IMR-90 (cell line): Measurements from ENCODE around the gene PSPN. TPM values are rescaled to one million over a fixed set of nuclear protein-coding genes. Genes with fewer than 3 reads are reported as not detected.

ENCODE experiments used
- ATAC-seq: fragments of 200-7000 bp; cut with Tn5 transposase; 2 replicates; pipeline ENCODE4 v1.9.1; 2020; ENCODE audit warnings: low read depth, mild to moderate bottlenecking, moderate library complexity
- BruUV-seq: library from RNA; stranded (reverse); fragments of 400-500 nt; replicated peaks from 2 replicates; lab custom pipeline; 2021; lab: Mats Ljungman, UMichigan
- CTCF ChIA-PET: fragments of 300-600 bp; formaldehyde crosslinking; extraction: SDS; loops from one replicate; lab custom pipeline; 2021; ENCODE audit warnings: antibody characterized with exemption; lab: Yijun Ruan, JAX
- POLR2A ChIA-PET: fragments of 300-600 bp; sonication (Branson Sonifier 250); formaldehyde crosslinking; loops from one replicate; lab custom pipeline; 2022; ENCODE audit warnings: antibody characterized with exemption; ENCODE audit not compliant: unreplicated experiment; lab: Charles Lee
- DNase-seq: peaks from one replicate; pipeline ENCODE4 v3.0.0; 2013
- H2AFZ ChIP-seq: replicated peaks from 2 replicates; pipeline ENCODE3; 2013; ENCODE audit warnings: low read length, mild to moderate bottlenecking; ENCODE audit not compliant: poor library complexity
- H2AK5ac ChIP-seq: 2 replicates; pipeline ENCODE4 v1.6.1; 2013; ENCODE audit warnings: low read depth, low read length, inconsistent platforms
- H2AK9ac ChIP-seq: replicated peaks from 2 replicates; pipeline ENCODE3; 2013; ENCODE audit warnings: mild to moderate bottlenecking, low read depth, low read length, moderate library complexity; ENCODE audit not compliant: poor library complexity
- H2BK120ac ChIP-seq: 2 replicates; pipeline ENCODE4 v1.6.1; 2013; ENCODE audit warnings: low read depth, low read length, inconsistent platforms
- H2BK15ac ChIP-seq: 3 replicates; pipeline ENCODE4 v1.6.1; 2013; ENCODE audit warnings: low read depth, low read length, inconsistent platforms
- H2BK20ac ChIP-seq: 2 replicates; pipeline ENCODE4 v1.6.1; 2013; ENCODE audit warnings: low read depth, mild to moderate bottlenecking, inconsistent platforms, low read length, moderate library complexity
- H2BK5ac ChIP-seq: 2 replicates; pipeline ENCODE4 v1.6.1; 2013; ENCODE audit warnings: mild to moderate bottlenecking, low read depth, low read length, inconsistent platforms; ENCODE audit not compliant: poor library complexity, severe bottlenecking
- H3K14ac ChIP-seq: replicated peaks from 2 replicates; pipeline ENCODE4 v1.6.1; 2013; ENCODE audit warnings: low read depth, low read length, inconsistent platforms
- H3K18ac ChIP-seq: 2 replicates; pipeline ENCODE4 v1.6.1; 2013; ENCODE audit warnings: low read depth, low read length, control low read depth
- H3K23ac ChIP-seq: 2 replicates; pipeline ENCODE4 v1.6.1; 2013; ENCODE audit warnings: low read depth, low read length, inconsistent platforms
- H3K27ac ChIP-seq: 2 replicates; pipeline ENCODE4 v1.5.1; 2013; ENCODE audit warnings: mild to moderate bottlenecking, control low read depth, low read length; ENCODE audit not compliant: insufficient read depth
- H3K27me3 ChIP-seq: 2 replicates; pipeline ENCODE4 v1.6.1; 2013; ENCODE audit warnings: low read length; ENCODE audit not compliant: control insufficient read depth, insufficient read depth
- H3K36me3 ChIP-seq: 2 replicates; pipeline ENCODE4 v1.6.1; 2013; ENCODE audit warnings: low read length, mixed read lengths; ENCODE audit not compliant: control insufficient read depth, insufficient read depth
- H3K4ac ChIP-seq: 2 replicates; pipeline ENCODE4 v1.6.1; 2013; ENCODE audit warnings: low read depth, low read length, inconsistent platforms
- H3K4me1 ChIP-seq: 2 replicates; pipeline ENCODE4 v1.6.1; 2013; ENCODE audit warnings: low read length, mixed read lengths; ENCODE audit not compliant: control insufficient read depth, insufficient read depth
- H3K4me2 ChIP-seq: 2 replicates; pipeline ENCODE4 v1.6.1; 2013; ENCODE audit warnings: low read depth, mild to moderate bottlenecking, control low read depth, low read length, moderate library complexity
- H3K4me3 ChIP-seq: 2 replicates; pipeline ENCODE4 v1.5.1; 2013; ENCODE audit warnings: low read depth, mild to moderate bottlenecking, control low read depth, low read length, moderate library complexity; ENCODE audit not compliant: insufficient read depth
- H3K56ac ChIP-seq: 2 replicates; pipeline ENCODE4 v1.6.1; 2013; ENCODE audit warnings: low read length, inconsistent platforms; ENCODE audit not compliant: insufficient read depth; ENCODE audit errors: extremely low read depth
- H3K79me1 ChIP-seq, 2 experiments: 2 replicates each; pipeline ENCODE4 v1.6.1; 2013; ENCODE audit warnings: low read length in 2 of 2, inconsistent platforms in 1 of 2, low read depth in 1 of 2
- H3K9ac ChIP-seq: 2 replicates; pipeline ENCODE4 v1.6.1; 2013; ENCODE audit warnings: low read depth, low read length, control low read depth
- H3K9me1 ChIP-seq: 2 replicates; pipeline ENCODE4 v1.6.1; 2013; ENCODE audit warnings: low read length, inconsistent platforms; ENCODE audit not compliant: insufficient read depth
- H3K9me3 ChIP-seq: 2 replicates; pipeline ENCODE4 v1.6.1; 2013; ENCODE audit warnings: low read length; ENCODE audit not compliant: control insufficient read depth, insufficient read depth
- H4K20me1 ChIP-seq: 2 replicates; pipeline ENCODE4 v1.6.1; 2013; ENCODE audit warnings: low read length, inconsistent platforms; ENCODE audit not compliant: insufficient read depth
- H4K5ac ChIP-seq: 2 replicates; pipeline ENCODE4 v1.6.1; 2013; ENCODE audit warnings: mild to moderate bottlenecking, low read depth, low read length, control low read depth
- H4K8ac ChIP-seq, 2 experiments: 2 replicates each; pipeline ENCODE4 v1.6.1; 2013; ENCODE audit warnings: low read depth in 2 of 2, low read length in 2 of 2, control low read depth in 1 of 2, inconsistent platforms in 1 of 2
- H4K91ac ChIP-seq: 2 replicates; pipeline ENCODE4 v1.6.1; 2013; ENCODE audit warnings: low read depth, low read length, inconsistent platforms; ENCODE audit not compliant: insufficient read depth
- RAD21 ChIP-seq: IDR thresholded peaks from 2 replicates; pipeline ENCODE4 v1.6.1; 2012; ENCODE audit warnings: low read length, improper control_type of control experiment
- RCOR1 ChIP-seq: IDR thresholded peaks from 2 replicates; pipeline ENCODE4 v1.6.1; 2012; ENCODE audit warnings: mild to moderate bottlenecking, low read length, improper control_type of control experiment; ENCODE audit not compliant: insufficient replicate concordance
- WGBS, 2 experiments: methylation state at CpG; one replicate each; pipeline versions ENCODE4 v1.1.5 to v1.1.7; 2013; ENCODE audit warnings: missing lambda C conversion rate in 2 of 2; ENCODE audit not compliant: insufficient read length in 1 of 2; ENCODE audit errors: extremely low coverage in 2 of 2; 5-methylcytosine and 5-hydroxymethylcytosine counted together
- dilution Hi-C: fragments of 300-500 bp; cut with HindIII; formaldehyde crosslinking; loops from one replicate; pipeline ENCODE4 v1.14.3; 2018; ENCODE audit warnings: low sequenced_read_pairs; ENCODE audit not compliant: unreplicated experiment
- in situ Hi-C: fragments of 300-500 bp; cut with MboI; formaldehyde crosslinking; loops from 3 replicates; pipeline ENCODE4 v1.14.3; 2019; ENCODE audit warnings: low sequenced_read_pairs, inconsistent platforms, mixed read lengths
- intact Hi-C: fragments of 100-400 bp; cut with micrococcal nuclease; formaldehyde crosslinking; loops from 2 replicates; pipeline ENCODE4 v1.10.0; 2022
- polyA plus RNA-seq, 3 experiments: library from polyadenylated mRNA; depleted of rRNA; stranded (reverse); fragments of >200 nt; gene quantifications; 2 replicates each; pipeline ENCODE4 v1.2.3, GENCODE V29; 2012; ENCODE audit warnings: low replicate concordance in 1 of 3
- total RNA-seq: library from RNA; depleted of rRNA; stranded (reverse); fragments of >200 nt; gene quantifications from 2 replicates; pipeline ENCODE4 v1.2.3, GENCODE V29; 2012
- TF ChIP-seq, protein P1 (sequence below): conservative IDR thresholded peaks from 2 replicates; pipeline ENCODE4 v1.5.1; 2012; ENCODE audit warnings: mild to moderate bottlenecking, low read depth, low read length, improper control_type of control experiment

PSPN gene
- total and polyA plus RNA-seq, 2 of the 4 experiments (the other 2 are of a cell fraction): 0.34 to 0.54 TPM

DNA sequence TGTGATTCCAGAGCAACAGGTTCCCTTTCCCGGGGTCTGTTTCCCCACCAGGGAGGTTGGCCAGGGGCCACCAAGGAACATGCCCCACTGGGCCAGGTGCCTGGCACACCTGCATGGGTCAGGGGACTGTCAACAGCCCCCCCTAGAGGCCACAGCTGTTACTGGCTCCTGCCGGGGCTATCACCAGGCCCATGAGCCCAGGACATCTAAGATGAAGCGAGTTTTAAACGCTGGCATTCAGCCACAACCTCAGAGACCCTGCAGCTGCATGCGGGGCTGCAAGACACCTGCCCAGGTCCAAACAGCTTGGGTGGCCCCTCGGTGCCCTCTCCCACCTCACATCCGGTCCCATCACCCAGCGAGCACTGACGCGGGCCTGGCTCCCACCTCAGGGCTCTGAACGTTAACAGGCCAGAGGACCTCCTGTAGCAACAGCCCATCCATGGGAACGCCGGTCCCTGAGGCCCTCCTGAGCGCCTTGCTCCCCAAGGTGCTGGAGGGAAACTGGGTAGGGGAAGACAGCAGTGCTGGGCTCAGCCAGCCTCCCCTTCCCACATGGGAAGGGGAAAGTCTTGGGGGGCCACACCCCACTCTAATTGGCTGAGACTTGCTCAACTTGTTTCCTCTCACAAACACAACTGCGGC lies 36.8 kb upstream of the PSPN start:
- ChIA-PET POLR2A (no interaction called here), CTCF (no interaction called here)
- no peak overlapping the region for H2BK5ac ChIP-seq
- no peak overlapping the region for H3K27ac ChIP-seq
- H2BK15ac ChIP-seq: no peak overlapping the region
- in situ Hi-C loops (no loop called here), intact Hi-C loops (loop anchor here (10.0 kb wide), 1 partner anchor 368 kb away; no protein-coding TSS in a partner anchor), dilution Hi-C loops (no loop called here)
- H3K23ac ChIP-seq: no peak overlapping the region
- no peaks in the 10 kb centered on the region for H3K9me3 ChIP-seq
- DNase-seq (no peak), ATAC-seq (peak; percentile 59; the same call in 1 of the 2 replicates)
- TF ChIP-seq RCOR1 (no peak), RAD21 (peak; percentile 34; the same call in 1 of the 2 replicates)
- TF ChIP-seq, protein P1, sequence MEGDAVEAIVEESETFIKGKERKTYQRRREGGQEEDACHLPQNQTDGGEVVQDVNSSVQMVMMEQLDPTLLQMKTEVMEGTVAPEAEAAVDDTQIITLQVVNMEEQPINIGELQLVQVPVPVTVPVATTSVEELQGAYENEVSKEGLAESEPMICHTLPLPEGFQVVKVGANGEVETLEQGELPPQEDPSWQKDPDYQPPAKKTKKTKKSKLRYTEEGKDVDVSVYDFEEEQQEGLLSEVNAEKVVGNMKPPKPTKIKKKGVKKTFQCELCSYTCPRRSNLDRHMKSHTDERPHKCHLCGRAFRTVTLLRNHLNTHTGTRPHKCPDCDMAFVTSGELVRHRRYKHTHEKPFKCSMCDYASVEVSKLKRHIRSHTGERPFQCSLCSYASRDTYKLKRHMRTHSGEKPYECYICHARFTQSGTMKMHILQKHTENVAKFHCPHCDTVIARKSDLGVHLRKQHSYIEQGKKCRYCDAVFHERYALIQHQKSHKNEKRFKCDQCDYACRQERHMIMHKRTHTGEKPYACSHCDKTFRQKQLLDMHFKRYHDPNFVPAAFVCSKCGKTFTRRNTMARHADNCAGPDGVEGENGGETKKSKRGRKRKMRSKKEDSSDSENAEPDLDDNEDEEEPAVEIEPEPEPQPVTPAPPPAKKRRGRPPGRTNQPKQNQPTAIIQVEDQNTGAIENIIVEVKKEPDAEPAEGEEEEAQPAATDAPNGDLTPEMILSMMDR: peak; percentile 40; the same call in 1 of the 2 replicates
- no peak overlapping the region for H2AK5ac ChIP-seq
- no peaks in the 10 kb centered on the region; the same call in 1 of the 2 replicates for H3K9me1 ChIP-seq
- no peaks in the 10 kb centered on the region for H3K27me3 ChIP-seq
- peaks cover 42% of the 10 kb centered on the region for H3K36me3 ChIP-seq
- no peak overlapping the region for H3K14ac ChIP-seq
- H3K9ac ChIP-seq: no peak overlapping the region
- no peak overlapping the region for H3K4me3 ChIP-seq
- no peak overlapping the region for H4K91ac ChIP-seq
- H4K8ac ChIP-seq: no peak overlapping the region
- peaks cover 0 to 5% of the 10 kb centered on the region in 2 experiments; a peak in 2 of 4 replicates for H3K79me1 ChIP-seq
- H3K18ac ChIP-seq: no peak overlapping the region
- H3K56ac ChIP-seq: no peak overlapping the region
- H4K5ac ChIP-seq: no peak overlapping the region
- BruUV-seq: no TSS peak
- WGBS, 2 experiments: 31% methylated on average over 2 of the region's 15 CpGs; no CpG with 5 or more reads in 1 of the 2 experiments
- no peak overlapping the region for H2BK20ac ChIP-seq
- H2AK9ac ChIP-seq: no peak overlapping the region
- H3K4me2 ChIP-seq: no peak overlapping the region
- no peak overlapping the region for H3K4ac ChIP-seq
- peaks cover 4% of the 10 kb centered on the region for H4K20me1 ChIP-seq
- H2BK120ac ChIP-seq: no peak overlapping the region
- no peaks in the 10 kb centered on the region for H3K4me1 ChIP-seq
- no peak overlapping the region for H2AFZ ChIP-seq
